Activated CD8-positive, alpha-beta memory T cell treated with anti-CD3 and anti-CD28 coated beads for 4 hours (primary cell): Measurements from ENCODE around the gene PCDHA11.
"Not testable (repeated sequence)": the region's sequence is repeated elsewhere in the genome, so short reads cannot be mapped to it uniquely, and the experiment has no call there.

Experiments used
- DNase-seq, 2 donors: peaks; one replicate each; pipeline ENCODE4 v3.0.0-alpha.2; 2020; ENCODE audit warnings: low read depth in 2 of 2

PCDHA11 gene

DNA sequence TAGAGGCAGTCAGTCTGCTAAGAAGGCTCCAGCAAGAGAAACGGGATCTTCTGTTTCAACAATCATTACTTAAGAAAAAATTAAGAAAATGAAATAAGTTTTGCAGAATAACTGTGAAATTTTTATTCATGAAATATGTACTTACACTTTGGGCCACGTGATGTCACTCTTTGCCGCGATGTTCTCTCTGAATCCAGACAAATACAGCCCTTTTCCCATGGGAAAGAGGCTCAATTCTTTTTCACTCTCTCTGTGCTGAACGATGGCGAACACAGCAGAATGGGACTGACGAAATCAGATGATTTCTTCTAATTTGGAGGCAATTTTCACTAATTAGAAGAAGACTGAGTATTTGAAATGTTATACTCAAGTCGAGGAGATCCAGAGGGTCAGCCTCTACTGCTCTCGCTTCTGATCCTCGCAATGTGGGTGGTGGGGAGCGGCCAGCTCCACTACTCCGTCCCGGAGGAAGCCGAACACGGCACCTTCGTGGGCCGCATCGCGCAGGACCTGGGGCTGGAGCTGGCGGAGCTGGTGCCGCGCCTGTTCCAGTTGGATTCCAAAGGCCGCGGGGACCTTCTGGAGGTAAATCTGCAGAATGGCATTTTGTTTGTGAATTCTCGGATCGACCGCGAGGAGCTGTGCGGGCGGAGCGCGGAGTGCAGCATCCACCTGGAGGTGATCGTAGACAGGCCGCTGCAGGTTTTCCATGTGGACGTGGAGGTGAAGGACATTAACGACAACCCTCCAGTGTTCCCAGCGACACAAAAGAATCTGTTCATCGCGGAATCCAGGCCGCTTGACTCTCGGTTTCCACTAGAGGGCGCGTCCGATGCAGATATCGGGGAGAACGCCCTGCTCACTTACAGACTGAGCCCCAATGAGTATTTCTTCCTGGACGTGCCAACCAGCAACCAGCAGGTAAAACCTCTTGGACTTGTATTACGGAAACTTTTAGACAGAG, 20.3 kb upstream of the PCDHA11 start, which contains the start of gene PCDHA9:
PCDHA9 (plus strand) TSS at position 244 of the 964 bp plus-strand sequence; CDS start at position 358, 114 bp downstream.
- not testable (repeated sequence) for DNase-seq

DNA sequence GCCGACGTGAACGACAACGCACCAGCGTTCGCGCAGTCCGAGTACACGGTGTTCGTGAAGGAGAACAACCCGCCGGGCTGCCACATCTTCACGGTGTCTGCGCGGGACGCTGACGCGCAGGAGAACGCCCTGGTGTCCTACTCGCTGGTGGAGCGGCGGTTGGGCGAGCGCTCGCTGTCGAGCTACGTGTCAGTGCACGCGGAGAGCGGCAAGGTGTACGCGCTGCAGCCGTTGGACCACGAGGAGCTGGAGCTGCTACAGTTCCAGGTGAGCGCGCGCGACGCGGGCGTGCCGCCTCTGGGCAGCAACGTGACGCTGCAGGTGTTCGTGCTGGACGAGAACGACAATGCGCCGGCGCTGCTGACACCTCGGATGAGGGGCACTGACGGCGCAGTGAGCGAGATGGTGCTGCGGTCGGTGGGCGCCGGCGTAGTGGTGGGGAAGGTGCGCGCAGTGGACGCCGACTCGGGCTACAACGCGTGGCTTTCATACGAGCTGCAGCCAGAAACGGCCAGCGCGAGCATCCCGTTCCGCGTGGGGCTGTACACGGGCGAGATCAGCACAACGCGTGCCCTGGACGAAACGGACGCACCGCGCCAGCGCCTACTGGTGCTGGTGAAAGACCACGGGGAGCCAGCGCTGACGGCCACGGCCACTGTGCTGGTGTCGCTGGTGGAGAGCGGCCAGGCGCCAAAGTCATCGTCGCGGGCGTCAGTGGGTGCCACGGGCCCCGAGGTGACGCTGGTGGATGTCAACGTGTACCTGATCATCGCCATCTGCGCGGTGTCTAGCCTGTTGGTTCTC, 18.7 kb upstream of the PCDHA11 start:
- DNase-seq: not testable (repeated sequence)

DNA sequence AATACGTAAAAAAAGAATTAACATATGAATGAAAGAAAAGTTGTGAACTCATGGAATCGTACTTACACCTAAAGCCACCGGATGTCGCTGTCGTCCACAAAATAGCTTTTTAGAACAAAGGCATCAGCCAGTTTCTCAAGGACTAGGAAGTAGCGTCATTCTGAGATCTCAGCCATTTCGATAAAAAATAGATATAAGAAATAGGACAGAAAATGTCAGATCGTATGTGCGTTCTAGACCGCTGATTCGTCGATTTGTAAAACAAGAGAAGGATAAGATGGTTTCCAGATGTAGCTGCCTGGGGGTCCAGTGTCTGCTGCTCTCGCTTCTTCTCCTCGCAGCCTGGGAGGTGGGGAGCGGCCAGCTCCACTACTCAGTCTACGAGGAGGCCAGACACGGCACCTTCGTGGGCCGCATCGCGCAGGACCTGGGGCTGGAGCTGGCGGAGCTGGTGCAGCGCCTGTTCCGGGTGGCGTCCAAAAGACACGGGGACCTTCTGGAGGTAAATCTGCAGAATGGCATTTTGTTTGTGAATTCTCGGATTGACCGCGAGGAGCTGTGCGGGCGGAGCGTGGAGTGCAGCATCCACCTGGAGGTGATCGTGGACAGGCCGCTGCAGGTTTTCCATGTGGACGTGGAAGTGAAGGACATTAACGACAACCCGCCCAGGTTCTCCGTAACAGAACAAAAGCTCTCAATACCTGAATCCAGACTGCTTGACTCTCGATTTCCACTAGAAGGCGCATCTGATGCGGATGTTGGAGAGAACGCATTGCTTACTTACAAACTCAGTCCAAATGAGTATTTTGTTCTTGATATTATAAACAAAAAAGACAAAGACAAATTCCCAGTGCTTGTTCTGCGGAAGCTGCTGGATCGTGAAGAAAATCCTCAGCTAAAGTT, 12.7 kb upstream of the PCDHA11 start, which contains the start of gene PCDHA10:
PCDHA10 (plus strand) TSS at position 126 of the 903 bp plus-strand sequence; CDS start at position 278, 152 bp downstream.
- no peak for DNase-seq

DNA sequence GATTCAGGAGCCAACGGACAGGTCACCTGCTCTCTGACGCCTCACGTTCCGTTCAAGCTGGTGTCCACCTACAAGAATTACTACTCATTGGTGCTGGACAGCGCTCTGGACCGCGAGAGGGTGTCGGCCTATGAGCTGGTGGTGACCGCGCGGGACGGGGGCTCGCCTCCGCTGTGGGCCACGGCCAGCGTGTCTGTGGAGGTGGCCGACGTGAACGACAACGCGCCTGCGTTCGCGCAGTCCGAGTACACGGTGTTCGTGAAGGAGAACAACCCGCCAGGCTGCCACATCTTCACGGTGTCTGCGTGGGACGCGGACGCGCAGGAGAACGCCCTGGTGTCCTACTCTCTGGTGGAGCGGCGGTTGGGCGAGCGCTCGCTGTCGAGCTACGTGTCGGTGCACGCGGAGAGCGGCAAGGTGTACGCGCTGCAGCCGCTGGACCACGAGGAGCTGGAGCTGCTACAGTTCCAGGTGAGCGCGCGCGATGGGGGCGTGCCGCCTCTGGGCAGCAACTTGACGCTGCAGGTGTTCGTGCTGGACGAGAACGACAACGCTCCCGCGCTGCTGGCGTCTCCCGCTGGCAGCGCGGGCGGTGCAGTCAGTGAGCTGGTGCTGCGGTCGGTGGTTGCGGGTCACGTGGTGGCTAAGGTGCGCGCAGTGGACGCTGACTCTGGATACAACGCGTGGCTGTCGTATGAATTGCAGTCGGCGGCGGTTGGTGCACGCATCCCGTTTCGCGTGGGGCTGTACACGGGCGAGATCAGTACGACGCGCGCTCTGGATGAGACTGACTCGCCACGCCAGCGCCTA, 11.4 kb upstream of the PCDHA11 start:
- no peak for DNase-seq

DNA sequence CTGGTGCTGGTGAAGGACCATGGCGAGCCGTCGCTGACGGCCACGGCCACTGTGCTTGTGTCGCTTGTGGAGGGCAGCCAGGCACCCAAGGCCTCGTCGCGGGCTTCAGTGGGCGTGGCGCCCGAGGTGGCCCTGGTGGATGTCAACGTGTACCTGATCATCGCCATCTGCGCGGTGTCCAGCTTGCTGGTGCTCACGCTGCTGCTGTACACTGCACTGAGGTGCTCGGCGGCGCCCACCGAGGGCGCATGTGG, 10.8 kb upstream of the PCDHA11 start:
- DNase-seq: no peak

DNA sequence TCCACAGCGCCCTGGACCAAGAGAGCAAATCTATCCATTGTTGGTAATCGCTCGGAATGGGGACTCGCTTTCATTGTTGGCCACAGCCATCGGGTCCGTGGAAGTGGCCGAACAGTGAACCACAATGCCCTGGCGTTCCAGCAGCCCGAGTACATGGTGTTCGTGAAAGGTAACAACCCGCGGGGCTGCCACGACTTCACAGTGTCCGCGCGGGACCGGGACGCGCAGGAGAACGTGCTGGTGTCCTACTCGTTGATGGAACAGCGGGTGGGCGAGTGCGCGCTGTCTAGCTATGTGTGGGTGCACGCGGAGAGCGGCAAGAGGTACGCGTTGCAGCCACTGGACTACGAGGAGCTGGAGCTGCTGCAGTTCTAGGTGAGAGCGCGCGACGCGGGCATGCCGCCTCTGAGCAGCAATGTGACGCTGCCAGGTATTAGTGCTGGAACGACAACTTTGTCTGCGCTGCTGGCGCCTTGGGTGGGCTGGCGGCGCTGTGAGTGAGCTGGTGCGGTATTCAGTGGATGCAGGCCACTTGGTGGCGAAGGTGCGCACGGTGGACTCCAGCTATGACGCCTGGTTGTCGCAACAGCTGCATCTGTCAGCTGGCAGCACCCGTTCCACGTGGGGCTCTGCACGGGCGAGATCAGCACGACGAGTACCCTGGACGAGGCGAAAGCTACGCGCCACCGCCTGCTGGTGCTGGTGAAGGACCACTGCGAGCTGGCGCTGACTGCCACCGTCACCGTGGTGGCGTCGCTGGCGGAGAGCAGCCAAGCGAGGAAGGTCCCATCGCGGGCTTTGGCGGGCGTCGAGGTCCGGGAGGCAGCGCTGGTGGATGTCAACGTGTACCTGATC, 6.1 kb upstream of the PCDHA11 start:
- DNase-seq: no peak

DNA sequence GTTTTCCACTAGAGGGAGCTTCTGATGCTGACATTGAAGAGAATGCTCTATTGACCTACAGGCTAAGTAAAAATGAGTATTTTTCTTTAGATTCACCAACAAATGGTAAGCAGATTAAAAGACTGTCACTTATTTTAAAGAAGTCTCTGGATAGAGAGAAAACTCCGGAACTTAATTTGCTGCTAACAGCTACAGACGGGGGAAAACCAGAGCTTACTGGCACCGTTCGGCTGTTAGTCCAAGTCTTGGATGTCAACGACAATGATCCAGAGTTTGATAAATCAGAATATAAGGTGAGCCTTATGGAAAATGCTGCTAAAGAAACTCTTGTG, 764 bp downstream of the PCDHA11 start:
- no peak for DNase-seq

DNA sequence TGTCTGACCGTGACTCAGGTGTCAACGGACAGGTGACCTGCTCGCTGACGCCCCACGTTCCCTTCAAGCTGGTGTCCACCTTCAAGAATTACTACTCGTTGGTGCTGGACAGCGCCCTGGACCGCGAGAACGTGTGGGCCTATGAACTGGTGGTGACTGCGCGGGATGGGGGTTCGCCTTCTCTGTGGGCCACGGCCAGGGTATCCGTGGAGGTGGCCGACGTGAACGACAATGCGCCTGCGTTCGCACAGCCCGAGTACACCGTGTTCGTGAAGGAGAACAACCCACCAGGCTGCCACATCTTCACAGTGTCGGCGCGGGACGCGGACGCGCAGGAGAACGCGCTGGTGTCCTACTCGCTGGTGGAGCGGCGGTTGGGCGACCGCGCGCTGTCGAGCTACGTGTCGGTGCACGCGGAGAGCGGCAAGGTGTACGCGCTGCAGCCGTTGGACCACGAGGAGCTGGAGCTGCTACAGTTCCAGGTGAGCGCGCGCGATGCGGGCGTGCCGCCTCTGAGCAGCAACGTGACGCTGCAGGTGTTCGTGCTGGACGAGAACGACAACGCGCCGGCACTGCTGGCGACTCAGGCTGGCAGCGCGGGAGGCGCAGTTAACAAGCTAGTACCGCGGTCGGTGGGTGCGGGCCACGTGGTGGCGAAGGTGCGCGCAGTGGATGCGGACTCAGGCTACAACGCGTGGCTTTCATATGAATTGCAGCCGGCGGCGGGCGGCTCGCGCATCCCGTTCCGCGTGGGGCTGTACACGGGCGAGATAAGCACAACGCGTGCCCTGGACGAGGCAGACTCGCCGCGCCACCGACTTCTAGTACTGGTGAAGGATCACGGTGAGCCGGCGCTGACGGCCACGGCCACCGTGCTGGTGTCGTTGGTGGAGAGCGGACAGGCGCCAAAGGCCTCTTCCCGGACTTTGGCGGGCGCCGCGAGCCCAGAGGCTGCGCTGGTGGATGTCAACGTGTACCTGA, 1.8 kb downstream of the PCDHA11 start:
- no peak for DNase-seq

DNA sequence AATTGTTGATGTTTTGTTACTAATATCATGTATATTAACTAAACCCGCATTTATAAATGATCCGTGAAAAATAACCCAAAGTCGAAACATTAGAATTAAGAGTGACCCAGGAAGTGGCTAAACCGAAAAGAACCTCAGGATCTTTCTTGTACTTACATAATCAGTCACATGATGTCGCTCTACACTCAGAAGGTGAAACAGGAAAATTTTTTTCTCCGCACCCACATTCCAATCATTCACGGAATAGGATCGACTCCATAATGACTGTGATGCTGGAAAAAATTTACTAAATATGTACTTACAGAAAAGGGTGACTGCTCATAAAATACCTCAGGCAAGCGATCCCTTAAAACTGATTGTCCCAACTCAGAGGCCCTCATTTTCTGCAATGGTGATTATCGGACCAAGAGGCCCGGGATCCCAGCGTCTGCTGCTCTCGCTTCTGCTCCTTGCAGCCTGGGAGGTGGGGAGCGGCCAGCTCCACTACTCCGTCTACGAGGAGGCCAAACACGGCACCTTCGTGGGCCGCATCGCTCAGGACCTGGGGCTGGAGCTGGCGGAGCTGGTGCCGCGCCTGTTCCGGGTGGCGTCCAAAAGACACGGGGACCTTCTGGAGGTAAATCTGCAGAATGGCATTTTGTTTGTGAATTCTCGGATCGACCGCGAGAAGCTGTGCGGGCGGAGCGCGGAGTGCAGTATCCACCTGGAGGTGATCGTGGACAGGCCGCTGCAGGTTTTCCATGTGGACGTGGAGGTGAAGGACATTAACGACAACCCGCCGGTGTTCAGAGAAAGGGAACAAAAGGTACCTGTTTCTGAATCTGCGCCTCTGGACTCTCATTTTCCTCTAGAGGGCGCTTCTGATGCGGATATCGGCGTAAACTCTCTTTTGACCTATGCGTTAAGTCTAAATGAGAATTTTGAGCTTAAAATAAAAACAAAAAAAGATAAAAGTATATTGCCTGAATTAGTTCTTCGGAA, 6.6 kb downstream of the PCDHA11 start, which contains the start of gene PCDHA12:
PCDHA12 (plus strand) TSS at position 224 of the 981 bp plus-strand sequence; CDS start at position 389, 165 bp downstream.
- no peak for DNase-seq

DNA sequence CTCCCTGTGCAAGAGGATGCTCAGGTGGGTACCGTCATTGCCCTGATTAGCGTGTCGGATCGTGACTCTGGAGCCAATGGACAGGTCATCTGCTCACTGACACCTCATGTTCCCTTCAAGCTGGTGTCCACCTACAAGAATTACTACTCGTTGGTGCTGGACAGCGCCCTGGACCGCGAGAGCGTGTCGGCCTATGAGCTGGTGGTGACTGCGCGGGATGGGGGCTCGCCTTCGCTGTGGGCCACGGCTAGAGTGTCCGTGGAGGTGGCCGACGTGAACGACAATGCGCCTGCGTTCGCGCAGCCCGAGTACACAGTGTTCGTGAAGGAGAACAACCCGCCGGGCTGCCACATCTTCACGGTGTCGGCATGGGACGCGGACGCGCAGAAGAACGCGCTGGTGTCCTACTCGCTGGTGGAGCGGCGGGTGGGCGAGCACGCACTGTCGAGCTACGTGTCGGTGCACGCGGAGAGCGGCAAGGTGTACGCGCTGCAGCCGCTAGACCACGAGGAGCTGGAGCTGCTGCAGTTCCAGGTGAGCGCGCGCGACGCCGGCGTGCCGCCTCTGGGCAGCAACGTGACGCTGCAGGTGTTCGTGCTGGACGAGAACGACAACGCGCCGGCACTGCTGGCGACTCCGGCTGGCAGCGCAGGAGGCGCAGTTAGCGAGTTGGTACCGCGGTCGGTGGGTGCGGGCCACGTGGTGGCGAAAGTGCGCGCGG, 7.9 kb downstream of the PCDHA11 start:
- DNase-seq: not testable (repeated sequence)

DNA sequence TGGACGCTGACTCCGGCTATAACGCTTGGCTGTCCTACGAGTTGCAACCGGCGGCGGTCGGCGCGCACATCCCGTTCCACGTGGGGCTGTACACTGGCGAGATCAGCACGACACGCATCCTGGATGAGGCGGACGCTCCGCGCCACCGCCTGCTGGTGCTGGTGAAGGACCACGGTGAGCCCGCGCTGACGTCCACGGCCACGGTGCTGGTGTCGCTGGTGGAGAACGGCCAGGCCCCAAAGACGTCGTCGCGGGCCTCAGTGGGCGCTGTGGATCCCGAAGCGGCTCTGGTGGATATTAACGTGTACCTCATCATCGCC, 8.5 kb downstream of the PCDHA11 start:
- no peak for DNase-seq

DNA sequence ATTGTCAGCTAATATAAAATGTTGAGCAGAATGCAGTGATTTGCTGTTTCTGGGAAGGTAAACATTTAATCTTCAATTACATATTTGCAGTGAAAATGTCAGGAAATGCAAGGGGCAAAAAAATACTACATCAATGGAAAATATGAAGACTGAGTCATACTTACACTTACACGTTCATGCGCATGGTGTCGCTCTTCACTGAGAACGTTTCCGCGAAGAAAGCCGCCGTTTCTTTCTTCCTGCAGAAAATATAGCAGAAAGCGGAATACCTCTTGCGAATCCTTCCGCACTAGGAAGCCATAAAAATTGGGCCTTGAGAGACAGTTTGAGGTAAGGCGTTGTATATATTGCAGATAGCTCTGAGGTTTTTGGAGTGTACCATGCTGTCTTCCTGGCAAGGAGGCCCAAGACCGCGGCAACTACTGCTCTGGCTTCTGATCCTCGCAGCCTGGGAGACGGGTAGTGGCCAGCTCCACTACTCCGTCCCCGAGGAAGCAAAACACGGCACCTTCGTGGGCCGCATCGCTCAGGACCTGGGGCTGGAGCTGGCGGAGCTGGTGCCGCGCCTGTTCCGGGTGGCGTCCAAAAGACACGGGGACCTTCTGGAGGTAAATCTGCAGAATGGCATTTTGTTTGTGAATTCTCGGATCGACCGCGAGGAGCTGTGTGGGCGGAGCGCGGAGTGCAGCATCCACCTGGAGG, 13.3 kb downstream of the PCDHA11 start, which contains the start of gene PCDHA13:
PCDHA13 (plus strand) TSS at position 236 of the 702 bp plus-strand sequence; CDS start at position 381, 145 bp downstream.
- DNase-seq: no peak

DNA sequence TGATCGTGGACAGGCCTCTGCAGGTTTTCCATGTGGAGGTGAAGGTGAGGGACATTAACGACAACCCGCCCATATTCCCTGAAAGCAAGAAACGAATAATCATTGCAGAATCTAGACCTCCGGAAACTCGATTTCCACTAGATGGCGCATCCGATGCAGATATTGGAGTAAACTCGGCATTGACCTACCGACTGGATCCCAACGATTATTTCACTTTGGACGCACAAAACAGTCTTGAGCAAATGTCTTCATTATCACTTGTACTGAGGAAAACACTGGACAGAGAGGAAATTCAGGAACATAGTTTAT, 13.8 kb downstream of the PCDHA11 start:
- DNase-seq: no peak

DNA sequence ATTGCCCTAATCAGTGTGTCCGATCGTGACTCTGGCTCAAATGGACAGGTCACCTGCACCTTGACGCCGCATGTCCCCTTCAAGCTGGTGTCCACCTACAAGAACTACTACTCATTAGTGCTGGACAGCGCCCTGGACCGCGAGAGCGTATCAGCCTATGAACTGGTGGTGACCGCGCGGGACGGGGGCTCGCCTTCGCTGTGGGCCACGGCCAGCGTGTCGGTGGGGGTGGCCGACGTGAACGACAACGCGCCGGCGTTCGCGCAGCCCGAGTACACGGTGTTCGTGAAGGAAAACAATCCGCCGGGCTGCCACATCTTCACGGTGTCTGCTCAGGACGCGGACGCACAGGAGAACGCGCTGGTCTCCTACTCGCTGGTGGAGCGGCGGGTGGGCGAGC, 14.6 kb downstream of the PCDHA11 start:
- no peak for DNase-seq

DNA sequence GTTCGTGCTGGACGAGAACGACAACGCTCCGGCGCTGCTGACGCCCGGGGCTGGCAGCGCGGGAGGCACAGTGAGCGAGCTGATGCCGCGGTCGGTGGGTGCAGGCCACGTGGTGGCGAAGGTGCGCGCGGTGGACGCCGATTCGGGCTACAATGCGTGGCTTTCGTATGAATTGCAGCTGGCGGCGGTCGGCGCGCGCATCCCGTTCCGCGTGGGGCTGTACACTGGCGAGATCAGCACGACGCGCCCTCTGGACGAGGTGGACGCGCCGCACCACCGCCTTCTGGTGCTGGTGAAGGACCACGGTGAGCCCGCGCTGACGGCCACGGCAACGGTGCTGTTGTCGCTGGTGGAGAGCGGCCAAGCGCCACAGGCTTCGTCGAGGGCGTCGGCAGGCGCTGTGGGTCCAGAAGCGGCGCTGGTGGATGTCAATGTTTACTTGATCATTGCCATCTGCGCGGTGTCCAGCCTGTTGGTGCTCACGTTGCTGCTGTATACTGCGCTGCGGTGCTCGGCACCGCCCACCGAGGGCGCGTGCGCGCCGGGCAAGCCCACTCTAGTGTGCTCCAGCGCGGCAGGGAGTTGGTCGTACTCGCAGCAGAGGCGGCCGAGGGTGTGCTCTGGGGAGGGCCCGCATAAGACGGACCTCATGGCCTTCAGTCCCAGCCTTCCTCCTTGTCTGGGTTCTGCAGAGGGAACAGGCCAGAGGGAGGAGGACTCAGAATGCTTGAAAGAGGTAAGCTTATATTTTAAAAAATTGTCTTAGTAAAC, 15.4 kb downstream of the PCDHA11 start:
- no peak for DNase-seq

DNA sequence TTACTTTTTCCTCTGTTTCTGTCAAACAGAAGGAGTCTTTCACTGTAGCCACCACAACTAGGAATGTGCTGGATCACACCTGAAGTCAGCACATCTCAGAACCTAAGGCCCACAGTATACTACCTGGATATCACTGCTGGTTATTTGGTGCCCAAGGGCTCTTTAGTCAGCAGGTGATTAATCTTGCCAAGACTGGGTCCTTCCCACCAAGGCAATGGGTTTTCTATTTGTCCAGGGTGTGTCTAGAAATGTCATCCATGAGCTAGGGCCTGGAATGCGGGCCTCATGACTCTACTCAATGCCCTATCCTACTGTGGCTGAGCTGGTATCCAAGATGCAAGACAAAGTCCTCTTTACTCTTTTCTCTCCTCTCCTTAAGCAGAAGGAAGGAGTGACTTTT, 47.6 kb downstream of the PCDHA11 start:
- no peak for DNase-seq
